ENCODE results near the gene IGIP.

GRCh38 chr5:140145256-140145655, 19.5 kb downstream of the IGIP start:
- no peak for TF ChIP-seq REST (IDR thresholded peaks at IDR 0.05; ENCODE audit: insufficient replicate concordance, low read depth)
- TF ChIP-seq CTCF (IDR thresholded peaks at IDR 0.05; ENCODE audit: insufficient read depth, low read length), result no peak
